ENCODE results near the gene ETNPPL. TPM values are rescaled to one million over a fixed set of nuclear protein-coding genes. Genes with fewer than 3 reads are reported as not detected.

The ETNPPL gene
- total RNA-seq, 4 donors from 2014 or later = 0.56 to 1.3 TPM; not detected in 2

- no peaks in the 10 kb centered on the region for H3K9me3 ChIP-seq
- H3K4me3 ChIP-seq (replicated peaks in 1 of 3) = no peak overlapping the region
- no peaks in the 10 kb centered on the region for H3K36me3 ChIP-seq
- WGBS, 2 donors = 85 to 90% methylated on average over 2 of the region's 2 CpGs
- no peak for DNase-seq
- H3K27ac ChIP-seq = no peak overlapping the region
- peaks cover 0 to 8% of the 10 kb centered on the region in 2 donors for H3K4me1 ChIP-seq
- no peaks in the 10 kb centered on the region for H3K27me3 ChIP-seq
- no peak for TF ChIP-seq POLR2A (IDR thresholded peaks at IDR 0.05)
- no peak for TF ChIP-seq CTCF (IDR thresholded peaks at IDR 0.05)
- intact Hi-C loops (cut with DNase I) = no loop called here
Observed at GRCh38 chr4:108777388-108777787, 14.5 kb upstream of the ETNPPL start.

GRCh38 chr4:108775921-108776320 lies 13.1 kb upstream of the ETNPPL start:
- no peak overlapping the region for H3K4me3 ChIP-seq (replicated peaks in 1 of 3)
- DNase-seq = no peak
- intact Hi-C loops (cut with DNase I) = no loop called here
- no peak overlapping the region for H3K27ac ChIP-seq
- no peaks in the 10 kb centered on the region for H3K9me3 ChIP-seq
- no peaks in the 10 kb centered on the region for H3K36me3 ChIP-seq
- no peak for TF ChIP-seq CTCF (IDR thresholded peaks at IDR 0.05)
- TF ChIP-seq POLR2A (IDR thresholded peaks at IDR 0.05) = no peak
- 89 to 92% methylated on average over 5 of the region's 5 CpGs for WGBS, 2 donors
- H3K4me1 ChIP-seq = peaks cover 0 to 8% of the 10 kb centered on the region in 2 donors
- no peaks in the 10 kb centered on the region for H3K27me3 ChIP-seq

GRCh38 chr4:108774809-108775530 lies 12.1 kb upstream of the ETNPPL start:
- TF ChIP-seq CTCF (IDR thresholded peaks at IDR 0.05) = peak in 4 of 6 experiments; percentile 16 to 51 (median 49)
- no peak for TF ChIP-seq POLR2A (IDR thresholded peaks at IDR 0.05)
- 46 to 67% methylated on average over 5 of the region's 5 CpGs for WGBS, 2 donors
- H3K27me3 ChIP-seq = no peaks in the 10 kb centered on the region
- peak; percentile 75 to 85 for DNase-seq
- H3K9me3 ChIP-seq = no peaks in the 10 kb centered on the region
- H3K36me3 ChIP-seq = no peaks in the 10 kb centered on the region
- intact Hi-C loops (cut with DNase I) = no loop called here
- peak overlapping the region in 1 of 3 donors; percentile 45 for H3K27ac ChIP-seq
- H3K4me3 ChIP-seq (replicated peaks in 1 of 3) = no peak overlapping the region
- peaks cover 0 to 8% of the 10 kb centered on the region in 2 donors for H3K4me1 ChIP-seq

- Histone ChIP-seq H3K36me3 (no peaks in the 10 kb centered on the region), H3K4me1 (peaks cover 0 to 8% of the 10 kb centered on the region in 2 donors), H3K4me3 (replicated peaks in 1 of 3) (no peak overlapping the region), H3K27ac (no peak overlapping the region), H3K9me3 (no peaks in the 10 kb centered on the region), H3K27me3 (no peaks in the 10 kb centered on the region)
- intact Hi-C loops (cut with DNase I) = no loop called here
- TF ChIP-seq CTCF (IDR thresholded peaks at IDR 0.05) (no peak), POLR2A (IDR thresholded peaks at IDR 0.05) (no peak)
- 58 to 71% methylated on average over 7 of the region's 7 CpGs for WGBS, 2 donors
- peak; percentile 72 to 83 for DNase-seq
Observed at GRCh38 chr4:108772402-108772801, 9.5 kb upstream of the ETNPPL start.

- TF ChIP-seq CTCF (IDR thresholded peaks at IDR 0.05) (no peak), POLR2A (IDR thresholded peaks at IDR 0.05) (no peak)
- no peak overlapping the region for H3K4me3 ChIP-seq (replicated peaks in 1 of 3)
- no peaks in the 10 kb centered on the region for H3K27me3 ChIP-seq
- 90 to 92% methylated on average over 3 of the region's 3 CpGs for WGBS, 2 donors
- no peak overlapping the region for H3K27ac ChIP-seq
- H3K36me3 ChIP-seq = no peaks in the 10 kb centered on the region
- no peaks in the 10 kb centered on the region for H3K9me3 ChIP-seq
- intact Hi-C loops (cut with DNase I) = no loop called here
- DNase-seq = no peak
- peaks cover 0 to 9% of the 10 kb centered on the region in 2 donors for H3K4me1 ChIP-seq
Observed at GRCh38 chr4:108766058-108766457, 3.2 kb upstream of the ETNPPL start.
